Measurements from ENCODE around the gene GBF1.

DNA sequence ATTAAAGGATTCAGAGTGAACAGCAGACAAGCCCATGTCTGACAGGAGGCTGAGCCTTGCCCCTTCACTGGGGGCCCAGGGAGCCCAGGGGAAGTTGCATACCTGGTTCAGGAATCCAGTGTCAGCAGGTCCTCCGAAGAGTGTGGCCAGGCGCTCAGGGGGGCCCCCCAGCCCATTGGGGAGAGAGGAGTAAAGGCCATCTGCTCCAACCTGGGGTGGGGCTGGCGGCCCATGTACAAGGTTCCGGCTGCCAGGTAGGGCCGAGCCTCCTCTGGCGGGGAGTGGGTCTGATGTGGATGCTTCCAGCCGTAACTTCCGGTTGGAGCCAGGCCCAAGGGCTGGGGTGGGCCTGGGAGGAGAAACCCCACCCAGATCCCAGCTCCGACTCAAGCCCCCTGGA lies 171.0 kb downstream of the GBF1 start:
- TF ChIP-seq, protein P1, sequence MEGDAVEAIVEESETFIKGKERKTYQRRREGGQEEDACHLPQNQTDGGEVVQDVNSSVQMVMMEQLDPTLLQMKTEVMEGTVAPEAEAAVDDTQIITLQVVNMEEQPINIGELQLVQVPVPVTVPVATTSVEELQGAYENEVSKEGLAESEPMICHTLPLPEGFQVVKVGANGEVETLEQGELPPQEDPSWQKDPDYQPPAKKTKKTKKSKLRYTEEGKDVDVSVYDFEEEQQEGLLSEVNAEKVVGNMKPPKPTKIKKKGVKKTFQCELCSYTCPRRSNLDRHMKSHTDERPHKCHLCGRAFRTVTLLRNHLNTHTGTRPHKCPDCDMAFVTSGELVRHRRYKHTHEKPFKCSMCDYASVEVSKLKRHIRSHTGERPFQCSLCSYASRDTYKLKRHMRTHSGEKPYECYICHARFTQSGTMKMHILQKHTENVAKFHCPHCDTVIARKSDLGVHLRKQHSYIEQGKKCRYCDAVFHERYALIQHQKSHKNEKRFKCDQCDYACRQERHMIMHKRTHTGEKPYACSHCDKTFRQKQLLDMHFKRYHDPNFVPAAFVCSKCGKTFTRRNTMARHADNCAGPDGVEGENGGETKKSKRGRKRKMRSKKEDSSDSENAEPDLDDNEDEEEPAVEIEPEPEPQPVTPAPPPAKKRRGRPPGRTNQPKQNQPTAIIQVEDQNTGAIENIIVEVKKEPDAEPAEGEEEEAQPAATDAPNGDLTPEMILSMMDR (IDR thresholded peaks at IDR 0.05; ENCODE audit: low read depth, low read length), result no peak
- no peak for TF ChIP-seq EZH2phosphoT487 (IDR thresholded peaks at IDR 0.05; ENCODE audit: low read depth)
